ENCODE data around the gene TIAM1.

The TIAM1 gene

GRCh38 chr21:31354604-31355443 lies 10.8 kb upstream of the TIAM1 start:
- FAIRE-seq = no peak

- no peak for FAIRE-seq
These were observed 10.1 kb upstream of the TIAM1 start for GRCh38 chr21:31354122-31354521.

GRCh38 chr21:31352836-31353235 lies 8.8 kb upstream of the TIAM1 start:
- FAIRE-seq = no peak

GRCh38 chr21:31351960-31352359 lies 7.9 kb upstream of the TIAM1 start:
- no peak for FAIRE-seq

- FAIRE-seq = no peak
These were observed 7.4 kb upstream of the TIAM1 start for GRCh38 chr21:31351438-31351837.

GRCh38 chr21:31349208-31349607 lies 5.1 kb upstream of the TIAM1 start:
- no peak for FAIRE-seq

- no peak for FAIRE-seq
These were observed 4.1 kb upstream of the TIAM1 start for GRCh38 chr21:31348188-31348587.

GRCh38 chr21:31347435-31348032 lies 3.5 kb upstream of the TIAM1 start:
- no peak for FAIRE-seq

GRCh38 chr21:31346256-31346821 lies 2.3 kb upstream of the TIAM1 start:
- no peak for FAIRE-seq

GRCh38 chr21:31345136-31345535 lies 1.1 kb upstream of the TIAM1 start:
- FAIRE-seq = no peak

- no peak for FAIRE-seq
These were observed 991 bp downstream of the TIAM1 start for GRCh38 chr21:31343030-31343510.

GRCh38 chr21:31342348-31342747 lies 1.7 kb downstream of the TIAM1 start:
- no peak for FAIRE-seq

GRCh38 chr21:31340942-31341487 lies 3.0 kb downstream of the TIAM1 start:
- no peak for FAIRE-seq

GRCh38 chr21:31340514-31340913 lies 3.5 kb downstream of the TIAM1 start:
- no peak for FAIRE-seq

- FAIRE-seq = no peak
These were observed 4.3 kb downstream of the TIAM1 start for GRCh38 chr21:31339721-31340120.

GRCh38 chr21:31338908-31339368 lies 5.1 kb downstream of the TIAM1 start:
- no peak for FAIRE-seq

- no peak for FAIRE-seq
These were observed 5.8 kb downstream of the TIAM1 start for GRCh38 chr21:31337996-31338907.

GRCh38 chr21:31337086-31337485 lies 7.0 kb downstream of the TIAM1 start:
- no peak for FAIRE-seq

GRCh38 chr21:31336739-31337040 lies 7.4 kb downstream of the TIAM1 start:
- FAIRE-seq = no peak

- no peak for FAIRE-seq
These were observed 7.9 kb downstream of the TIAM1 start for GRCh38 chr21:31335957-31336738.

- no peak for FAIRE-seq
These were observed 9.4 kb downstream of the TIAM1 start for GRCh38 chr21:31334648-31335121.

GRCh38 chr21:31332525-31332924 lies 11.5 kb downstream of the TIAM1 start:
- no peak for FAIRE-seq

Measured in TTC549 (cell line).